CD4-positive, alpha-beta T cell treated with Interleukin-10 for 1 hour (primary cell): ENCODE data around the gene GRAMD2B.
"Not testable (repeated sequence)": the region's sequence is repeated elsewhere in the genome, so short reads cannot be mapped to it uniquely, and the experiment has no call there.

Experiments used
- DNase-seq: peaks from one replicate; pipeline ENCODE4 v3.0.0-alpha.2; 2020

Gene GRAMD2B

DNA sequence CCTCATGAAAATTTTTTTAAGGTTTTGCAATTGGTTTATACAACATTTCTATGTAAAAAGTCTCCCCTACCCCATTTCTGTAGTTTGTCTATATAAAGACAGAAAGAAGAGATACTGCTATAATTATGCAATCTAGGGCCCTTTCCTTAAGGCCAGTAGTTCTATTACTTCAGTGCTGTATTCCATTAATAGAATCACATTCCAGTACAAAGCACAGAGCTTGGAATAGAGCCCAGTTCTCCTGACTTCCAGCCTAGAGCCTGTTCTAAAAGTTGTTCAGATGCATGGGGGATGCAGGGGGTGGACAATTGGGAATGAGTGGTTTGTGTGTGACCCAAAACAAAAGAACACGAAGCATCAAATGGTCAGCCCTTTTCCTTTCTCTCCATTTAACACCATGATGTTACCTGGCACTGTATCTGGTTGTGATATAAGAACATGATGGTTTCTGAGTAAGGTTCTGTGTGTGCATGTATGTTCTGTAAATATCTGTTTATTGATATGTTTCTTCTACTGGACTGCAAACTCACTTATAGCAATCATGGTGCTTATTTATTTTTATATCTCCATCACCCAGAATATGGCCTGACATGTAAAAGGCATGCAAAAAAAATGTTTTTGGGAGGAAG is 8.2 kb upstream of the GRAMD2B start:
- DNase-seq: no peak

DNA sequence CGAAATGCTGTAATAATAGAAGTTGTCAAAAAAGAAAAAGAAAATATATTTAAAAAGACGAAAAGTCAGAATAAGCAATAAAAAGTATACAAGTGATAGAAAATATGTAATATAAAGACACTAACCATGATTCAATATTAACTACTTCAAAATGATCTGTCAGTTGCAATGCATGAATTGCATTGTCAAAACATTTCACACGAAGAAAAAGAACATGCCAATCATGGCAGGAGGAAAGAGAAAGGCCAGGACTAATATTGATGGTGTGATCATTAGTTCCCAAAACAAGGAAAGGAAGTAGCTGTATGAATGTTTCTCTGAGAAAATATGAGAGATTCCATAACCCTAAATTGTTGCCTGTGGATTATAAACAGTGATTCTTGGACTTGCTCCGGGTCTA is 7.4 kb upstream of the GRAMD2B start:
- no peak for DNase-seq

DNA sequence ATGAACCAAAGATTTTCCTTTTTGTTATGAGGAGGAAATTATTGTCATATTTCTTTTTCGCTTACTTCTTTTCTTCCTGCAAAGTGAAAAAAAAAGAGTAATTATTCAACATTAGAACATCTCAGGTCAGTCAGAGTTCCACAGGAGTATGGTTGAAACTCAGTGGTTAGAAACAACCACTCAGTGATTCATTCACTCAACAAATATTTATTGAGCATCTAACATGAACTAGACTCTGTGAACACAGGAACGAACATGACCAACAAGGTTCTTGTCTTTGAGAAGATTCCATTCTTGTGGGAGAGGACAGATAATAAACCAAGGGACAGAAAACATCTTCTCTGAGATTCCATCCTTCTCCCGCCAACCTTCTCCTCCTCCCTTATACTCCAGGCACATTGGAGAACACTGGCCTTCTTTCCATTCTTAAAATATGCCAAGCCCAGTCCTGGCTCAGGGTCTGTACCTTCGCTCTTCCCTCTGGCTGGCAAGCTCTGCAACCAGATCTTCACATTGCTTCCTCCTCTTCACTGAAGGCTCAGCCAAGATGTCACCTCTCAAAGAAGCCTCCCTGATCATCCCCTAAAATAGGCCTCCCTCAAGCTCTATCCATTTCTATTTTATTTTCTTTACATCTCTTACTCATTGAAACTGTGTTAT is 6.8 kb upstream of the GRAMD2B start:
- no peak for DNase-seq

DNA sequence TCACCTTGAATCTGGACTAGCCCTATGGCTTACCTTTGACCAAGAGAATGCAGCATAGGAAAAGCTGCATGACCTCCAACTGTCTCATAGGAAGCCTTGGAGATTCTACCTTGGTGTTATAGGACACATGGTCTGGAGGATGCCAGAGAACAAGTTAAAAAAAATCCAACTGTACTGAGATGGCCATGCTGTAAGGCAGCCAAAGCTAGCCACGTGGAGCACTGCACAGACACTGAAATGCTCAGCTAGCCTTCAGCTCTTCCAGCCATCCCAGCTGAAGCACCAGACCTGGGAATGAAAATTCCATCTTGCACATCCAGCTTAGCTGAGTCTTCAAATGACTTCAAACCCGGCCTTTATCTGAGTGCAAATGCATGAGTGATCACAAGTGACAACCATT is 6.0 kb upstream of the GRAMD2B start:
- no peak for DNase-seq

DNA sequence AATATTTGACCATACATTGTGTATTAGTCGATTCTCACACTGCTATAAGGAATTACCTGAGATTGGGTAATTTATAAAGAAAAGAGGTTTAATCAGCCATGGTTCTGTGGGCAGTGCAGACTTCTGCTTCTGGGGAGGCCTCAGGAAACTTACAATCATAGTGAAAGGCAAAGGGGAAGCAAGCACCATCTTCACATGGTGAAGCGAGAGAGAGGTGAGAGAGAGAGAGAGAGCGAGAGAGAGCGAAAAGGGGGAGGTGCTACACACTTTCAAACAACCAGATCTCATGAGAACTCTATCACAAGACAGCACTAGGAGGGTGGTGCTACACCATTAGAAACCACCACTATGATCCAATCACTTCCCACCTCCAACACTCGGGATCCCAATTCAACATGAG is 4.1 kb upstream of the GRAMD2B start:
- no peak for DNase-seq

DNA sequence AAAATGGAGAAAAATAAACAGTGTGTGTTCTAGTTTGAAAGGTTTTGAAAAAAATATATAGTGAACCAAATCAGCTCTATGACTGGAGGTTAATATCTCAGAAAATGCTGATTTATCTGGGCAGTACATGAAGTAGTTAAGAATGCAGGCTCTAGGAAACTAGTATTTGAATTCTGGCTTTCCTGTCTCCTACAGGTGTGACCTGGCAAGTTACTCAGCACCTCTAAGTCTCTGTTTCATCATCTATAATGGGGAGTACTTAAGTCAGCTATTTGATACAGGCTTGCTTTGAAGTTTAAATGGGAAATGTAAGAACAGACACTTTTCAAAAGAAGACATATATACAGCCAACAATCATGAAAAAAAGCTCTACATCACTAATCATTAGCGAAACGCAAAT is 5.2 kb downstream of the GRAMD2B start:
- no peak for DNase-seq

DNA sequence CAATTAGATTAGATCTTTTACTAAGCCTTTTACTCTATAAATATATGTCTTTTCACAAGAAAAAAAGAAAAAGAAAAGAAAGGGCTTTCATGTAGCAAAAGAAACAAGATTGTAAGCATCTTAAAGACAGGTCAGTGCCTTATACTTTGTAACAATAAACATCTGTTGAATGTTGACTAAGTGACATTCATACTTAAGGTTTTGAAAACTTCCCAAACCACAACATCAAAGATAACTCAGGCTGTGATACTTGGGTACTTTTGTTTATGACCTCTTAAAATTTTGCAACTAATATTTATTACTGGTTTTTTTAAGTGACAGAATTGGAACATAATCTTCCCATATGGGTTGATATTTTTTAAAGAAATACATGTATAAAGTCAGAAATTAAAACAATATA is 7.4 kb downstream of the GRAMD2B start:
- no peak for DNase-seq

DNA sequence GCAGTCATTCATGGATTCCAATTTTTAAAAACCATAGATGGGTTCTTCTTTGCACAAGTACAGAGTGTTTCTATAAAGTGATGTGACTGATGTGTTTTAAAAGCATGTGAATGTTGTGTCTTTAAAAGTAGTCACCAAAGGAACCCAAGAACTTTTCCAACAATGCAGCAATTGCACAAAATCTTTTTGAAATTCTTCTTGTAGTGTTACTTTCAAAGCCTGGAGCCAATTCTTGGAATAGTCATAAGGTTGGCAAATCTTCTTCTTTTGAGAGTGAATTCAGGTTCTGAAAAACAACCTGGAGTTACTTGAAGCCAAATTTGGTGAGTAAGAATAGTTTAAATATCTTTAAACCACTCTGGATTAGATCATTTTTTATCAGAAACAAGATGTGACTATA is 10.5 kb downstream of the GRAMD2B start:
- no peak for DNase-seq

DNA sequence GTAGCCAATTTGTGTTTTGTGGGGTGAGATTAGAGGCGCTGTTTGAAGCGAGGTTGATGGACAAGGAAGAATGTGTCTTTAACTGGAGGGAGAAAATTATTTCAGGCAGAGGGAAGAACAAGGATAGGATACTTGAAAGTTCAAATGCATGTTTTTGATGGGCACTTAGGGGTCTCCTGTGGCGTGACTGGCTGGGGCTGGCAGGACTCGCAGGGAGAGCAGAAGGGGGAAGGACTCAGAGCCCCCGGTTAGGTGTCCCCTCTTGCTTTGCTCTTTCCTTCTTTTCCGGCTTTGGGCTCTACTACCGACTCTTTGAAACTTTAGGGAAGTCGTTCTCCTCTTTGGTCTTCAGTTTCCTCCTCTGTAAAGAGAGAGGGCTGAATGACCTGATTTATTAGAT is 12.1 kb downstream of the GRAMD2B start:
- DNase-seq: no peak

DNA sequence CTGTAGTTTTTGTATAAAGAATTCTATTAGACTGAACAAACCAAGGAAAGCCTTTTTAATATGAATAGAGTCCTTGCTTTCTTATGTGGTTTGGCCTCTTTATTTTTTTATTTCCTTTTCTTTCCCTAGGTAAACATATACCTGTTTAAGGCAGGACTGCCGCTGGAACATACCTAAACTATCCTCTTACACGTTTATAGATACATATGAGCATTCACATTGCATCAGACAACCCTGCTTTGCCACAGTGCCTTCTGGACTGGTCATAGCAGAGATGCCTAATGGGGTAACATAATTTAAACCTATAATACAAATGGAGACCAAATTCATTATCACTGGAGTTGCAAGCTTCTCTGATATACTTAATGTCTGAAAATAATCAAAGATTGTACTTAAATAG is 12.5 kb downstream of the GRAMD2B start:
- DNase-seq: no peak

DNA sequence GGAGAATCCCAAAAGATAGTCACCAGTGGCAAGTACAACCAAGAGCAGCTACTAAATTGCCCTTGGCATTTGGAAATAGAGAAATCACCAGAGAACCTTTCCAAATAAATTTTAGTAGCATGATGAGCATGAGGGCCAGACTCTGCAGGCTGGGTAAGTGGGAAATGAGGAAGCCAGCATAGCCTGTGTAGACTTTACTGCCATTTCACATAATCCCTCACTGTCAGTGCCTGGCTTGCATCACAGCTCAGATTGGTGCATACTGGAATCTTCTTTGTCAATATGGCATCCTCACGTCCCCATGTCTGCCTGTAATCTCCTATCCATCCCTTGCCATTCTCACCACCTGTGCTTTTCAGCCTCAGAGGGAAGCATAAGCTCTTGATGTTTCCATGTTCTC is 14.5 kb downstream of the GRAMD2B start:
- no peak for DNase-seq

DNA sequence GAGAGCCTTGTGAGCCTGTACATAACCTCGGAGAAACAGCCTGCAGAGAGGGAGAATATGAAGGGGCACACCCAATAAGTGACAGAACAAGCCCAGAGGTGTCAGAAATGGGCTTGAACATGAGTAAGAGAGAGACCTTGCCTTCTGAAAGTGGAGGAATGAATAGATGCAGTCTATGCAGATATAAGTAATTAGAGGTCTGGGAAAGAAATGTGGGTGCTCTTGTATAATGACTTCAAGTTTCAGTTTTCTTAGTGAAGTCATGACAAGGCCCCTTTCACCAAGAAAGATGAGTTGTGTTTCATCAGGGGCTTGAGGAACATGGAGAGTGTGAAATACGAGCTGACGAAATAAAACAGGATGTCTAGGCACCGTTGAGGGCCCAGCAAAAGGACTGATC is 15.1 kb downstream of the GRAMD2B start:
- DNase-seq: no peak

DNA sequence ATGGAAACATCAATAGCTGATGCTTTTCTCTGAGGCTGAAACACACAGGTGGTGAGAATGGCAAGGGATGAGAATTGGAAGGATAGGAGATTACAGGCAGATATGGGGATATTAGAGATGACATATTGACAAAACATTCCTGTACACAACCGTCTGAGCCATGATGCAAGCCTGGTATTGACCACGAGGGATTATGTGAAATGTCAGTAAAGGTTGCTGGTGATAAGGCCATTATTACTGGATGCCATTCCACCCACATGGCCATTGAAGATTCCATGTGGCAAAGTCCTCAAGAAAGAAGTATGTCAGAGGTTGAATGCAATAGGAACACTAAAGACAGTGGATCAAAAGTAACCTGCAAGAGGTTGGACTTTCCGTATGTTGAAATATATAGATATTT is 15.7 kb downstream of the GRAMD2B start:
- no peak for DNase-seq

DNA sequence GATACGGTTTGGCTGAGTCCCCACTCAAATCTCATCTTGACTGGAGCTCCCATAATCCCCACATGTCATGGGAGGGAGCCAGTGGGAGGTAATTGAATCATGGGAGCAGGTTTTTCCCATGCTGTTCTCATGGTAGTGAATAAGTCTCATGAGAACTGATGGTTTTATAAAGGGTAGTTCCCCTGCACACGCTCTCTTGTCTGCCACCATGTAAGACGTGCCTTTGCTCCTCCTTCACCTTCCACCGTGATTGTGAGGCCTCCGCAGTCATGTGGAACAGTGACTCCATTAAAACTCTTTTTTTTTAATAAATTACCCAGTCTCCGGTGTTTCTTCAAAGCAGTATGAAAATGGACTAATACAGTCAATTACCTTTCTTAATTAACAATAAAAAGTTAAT is 16.5 kb downstream of the GRAMD2B start:
- DNase-seq: not testable (repeated sequence)

DNA sequence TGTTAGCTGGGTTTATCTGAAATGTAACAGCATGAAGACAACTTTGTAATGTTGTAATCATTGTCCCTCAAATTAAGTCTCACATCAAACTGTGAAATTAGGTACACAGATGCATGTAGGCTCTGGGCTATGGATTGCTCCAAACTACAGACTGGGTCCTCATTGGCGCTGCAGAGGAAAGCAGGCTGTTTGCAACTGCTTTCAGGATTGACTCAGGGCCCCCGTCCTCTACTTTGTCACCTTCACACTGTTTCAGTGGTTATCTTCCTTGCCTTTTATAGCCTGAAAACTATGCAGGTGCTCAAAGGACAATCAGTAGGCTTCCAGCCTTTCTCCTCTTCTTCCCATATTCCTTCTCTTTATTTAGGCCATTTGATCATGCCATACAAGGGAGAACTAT is 18.0 kb downstream of the GRAMD2B start:
- no peak for DNase-seq

DNA sequence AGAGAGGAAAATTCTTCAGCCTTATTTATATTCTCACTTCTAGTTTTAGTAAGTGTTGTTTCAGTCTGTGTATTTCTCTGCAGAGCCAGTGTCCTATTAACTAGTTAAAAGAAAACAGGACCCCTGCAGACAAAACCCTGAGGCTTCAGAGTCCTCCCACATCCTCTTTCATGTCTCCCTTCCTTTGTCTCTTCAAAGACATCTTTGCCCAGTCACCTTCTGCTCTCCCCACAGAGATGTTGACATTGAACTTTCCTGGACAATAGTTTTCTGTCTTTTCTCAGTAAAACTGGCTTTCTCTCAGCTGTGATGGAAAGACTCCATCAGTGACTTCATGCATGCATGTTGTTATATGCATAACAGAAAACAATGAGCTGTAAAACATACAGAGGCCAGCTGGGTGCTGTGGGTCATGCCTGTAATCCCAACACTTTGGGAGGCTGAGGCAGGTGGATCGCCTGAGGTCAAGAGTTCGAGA is 20.2 kb downstream of the GRAMD2B start:
- no peak for DNase-seq

DNA sequence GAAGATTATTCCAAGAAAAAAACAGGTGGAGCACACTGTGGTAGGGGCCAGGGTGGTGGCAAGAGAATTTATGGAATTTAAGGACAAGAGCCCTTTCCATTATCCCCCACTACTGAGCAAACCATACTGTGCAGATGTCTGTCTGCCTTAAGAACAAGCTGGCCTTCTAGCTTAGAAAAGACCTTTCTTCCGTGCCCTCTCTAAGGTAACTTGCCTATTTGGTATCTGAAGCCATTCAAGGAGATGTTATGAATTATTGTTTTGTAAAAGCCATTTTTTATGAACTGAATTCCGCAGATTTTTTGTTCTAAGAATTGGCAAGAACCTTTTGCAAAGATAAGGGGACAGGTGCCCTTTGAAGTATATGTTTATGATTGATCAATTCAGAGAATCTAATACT is 20.9 kb downstream of the GRAMD2B start:
- DNase-seq: no peak

DNA sequence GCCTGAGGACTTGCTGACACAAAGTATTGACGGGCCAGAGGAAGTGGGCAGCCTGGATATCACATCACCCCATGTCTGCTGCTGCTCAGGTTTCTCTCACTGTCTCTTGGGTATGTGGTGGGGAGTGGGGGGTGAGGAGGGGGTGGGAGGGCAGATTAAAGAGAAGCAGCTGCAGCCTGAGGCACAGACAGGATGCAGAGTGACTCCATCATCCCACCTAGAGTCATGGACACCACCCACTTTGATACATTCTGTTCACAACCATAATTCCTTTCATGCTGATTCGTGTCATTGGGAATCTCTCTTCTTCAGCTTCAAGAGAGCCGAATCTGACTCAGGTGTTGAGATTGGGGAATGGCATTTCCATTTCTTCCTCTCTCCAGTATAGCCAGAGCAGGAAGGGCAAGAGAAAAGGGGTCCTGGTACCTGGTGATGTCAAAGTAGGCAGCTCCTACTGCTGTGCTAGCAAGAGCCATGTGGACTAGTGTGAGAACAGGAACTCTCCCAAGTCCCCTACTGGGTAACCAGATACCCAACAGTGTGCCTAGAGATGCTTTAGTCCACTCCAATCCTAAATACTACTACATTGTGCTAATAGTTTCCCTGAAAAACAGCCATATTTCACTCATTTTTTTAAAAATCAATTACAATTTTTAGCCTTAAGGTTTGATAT is 22.4 kb downstream of the GRAMD2B start:
- DNase-seq: no peak

DNA sequence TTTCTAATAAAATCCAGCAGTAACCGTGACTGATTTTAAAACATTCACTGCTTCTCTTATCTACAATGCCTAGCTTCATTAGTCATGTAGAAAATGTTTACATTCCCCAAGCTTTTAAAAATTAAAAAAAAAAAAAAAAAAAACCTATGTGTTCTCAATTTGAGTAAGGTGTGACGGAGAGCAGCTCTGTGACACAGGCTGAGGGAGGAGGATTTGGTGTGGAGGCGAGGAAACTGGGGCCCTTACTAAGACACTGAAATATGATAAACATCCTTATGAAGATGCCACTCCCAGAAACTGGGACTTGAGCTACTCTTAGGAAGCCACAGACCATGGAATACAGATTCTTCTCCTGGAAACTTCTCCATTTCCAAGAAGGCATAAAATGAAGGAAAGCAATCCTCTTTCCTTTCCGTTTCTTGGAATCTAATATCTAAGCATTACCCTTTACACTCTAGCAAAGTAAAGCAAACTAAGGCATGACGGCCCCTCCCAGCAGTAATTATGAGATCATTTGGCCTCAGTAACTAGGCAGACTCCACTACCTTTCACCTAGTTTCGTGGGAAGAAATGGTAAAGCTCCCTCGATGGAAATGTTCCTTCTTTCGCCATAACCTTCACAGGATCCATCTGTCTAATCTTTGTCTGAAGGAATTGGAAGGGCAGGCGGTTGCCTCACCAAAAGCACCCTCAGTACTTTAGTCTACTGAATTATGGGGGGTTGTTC is 23.5 kb downstream of the GRAMD2B start:
- DNase-seq: no peak

DNA sequence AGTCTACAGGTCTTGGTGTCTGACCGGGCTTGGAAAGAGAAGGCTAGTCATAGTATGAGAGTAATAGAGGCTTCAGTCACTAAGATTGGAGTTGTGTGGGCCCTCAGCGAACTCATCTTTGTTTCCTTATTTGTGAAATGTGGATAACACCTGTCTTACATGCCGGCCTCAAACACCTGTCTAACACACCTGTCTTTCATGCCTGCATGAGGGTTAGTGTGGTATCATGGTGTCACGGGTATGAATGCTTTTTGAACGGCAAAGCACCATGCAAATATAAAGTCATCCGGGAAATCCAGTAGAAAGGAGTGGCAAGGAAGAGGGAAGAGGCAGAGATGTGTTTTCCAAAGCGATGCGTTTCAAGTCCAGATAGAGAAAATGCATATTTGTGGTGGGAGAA is 25.5 kb downstream of the GRAMD2B start:
- DNase-seq: no peak

DNA sequence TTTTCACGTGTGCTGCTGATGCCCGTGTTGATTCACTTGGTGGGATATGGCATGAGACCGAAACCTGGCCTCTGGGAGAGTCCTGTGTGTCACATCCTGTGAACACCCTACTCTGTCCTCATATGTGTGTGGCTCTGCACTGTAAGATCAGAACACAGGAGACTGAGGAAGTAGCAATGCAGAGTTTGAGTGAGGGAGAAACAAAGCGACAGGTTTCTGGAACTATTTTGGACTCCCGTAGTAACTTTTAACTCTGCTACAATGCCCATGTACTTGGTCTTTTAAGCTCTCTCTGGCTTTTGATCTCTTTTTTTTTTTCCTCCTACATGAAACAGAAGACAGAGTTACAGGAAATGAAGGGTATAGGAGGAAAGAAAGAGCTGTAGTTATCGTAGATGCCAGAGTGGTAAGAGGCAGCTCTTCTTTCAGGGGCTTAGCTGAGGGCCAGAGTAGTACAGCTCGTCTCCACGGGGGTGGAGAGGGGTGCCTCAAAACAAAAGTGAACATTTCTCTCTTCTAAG is 26.6 kb downstream of the GRAMD2B start:
- peak; percentile 75 for DNase-seq

DNA sequence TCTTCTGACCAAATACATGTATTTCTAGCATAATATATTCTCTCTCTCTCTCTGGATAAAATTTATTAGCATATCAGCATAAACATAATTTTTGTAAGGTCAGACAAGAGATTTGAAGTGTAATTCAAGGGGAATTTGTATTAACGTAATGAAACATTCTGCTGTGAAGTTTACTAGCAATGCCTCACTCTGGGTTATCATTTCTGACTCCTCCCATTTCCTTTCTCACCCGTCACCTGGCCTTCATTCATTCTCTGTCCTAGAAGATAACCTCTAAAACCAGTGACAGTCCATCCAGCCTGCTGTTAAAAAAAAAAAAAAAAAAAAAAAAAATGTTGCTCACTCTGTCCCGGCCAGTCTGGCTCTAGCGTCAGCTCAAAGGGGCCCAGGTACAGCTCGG is 27.1 kb downstream of the GRAMD2B start:
- peak; percentile 69 for DNase-seq

DNA sequence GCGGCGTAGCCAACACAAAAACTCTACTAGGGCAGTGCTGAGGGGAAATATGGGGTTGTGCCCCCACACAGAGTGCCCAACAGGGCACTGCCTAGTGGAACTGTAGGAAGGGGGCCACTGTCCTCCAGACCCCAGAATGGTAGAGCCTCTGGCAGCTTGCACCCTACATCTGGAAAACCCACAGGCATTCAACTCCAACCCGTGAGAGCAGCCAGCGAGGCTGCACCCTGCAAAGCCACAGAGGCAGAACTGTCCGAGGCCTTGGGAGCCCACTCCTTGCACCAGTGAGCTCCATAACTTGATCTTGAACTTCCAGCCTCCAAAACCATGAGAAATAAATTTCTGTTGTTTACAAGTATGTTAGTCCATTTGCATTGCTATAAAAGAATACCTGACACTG is 27.7 kb downstream of the GRAMD2B start:
- no peak for DNase-seq

DNA sequence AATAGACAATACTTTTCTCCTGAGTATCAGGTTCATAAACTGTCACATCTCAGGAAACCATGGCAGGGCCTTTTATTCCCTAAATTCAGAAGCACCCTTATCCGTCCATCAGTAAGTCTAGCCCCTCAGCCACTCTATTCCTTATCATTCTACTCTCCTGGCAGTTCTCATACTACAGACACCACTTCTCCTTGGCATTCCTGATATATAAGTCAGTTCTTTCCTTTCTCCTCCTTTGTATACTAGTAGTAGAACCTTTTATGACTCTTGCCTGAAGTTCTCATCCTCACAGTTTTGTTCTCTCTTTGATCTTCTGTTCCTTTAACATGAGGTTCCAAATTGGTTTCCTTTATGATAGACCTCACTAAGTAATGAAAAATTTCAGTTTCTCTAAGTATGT is 29.3 kb downstream of the GRAMD2B start:
- DNase-seq: no peak
